H1 (cell line): Measurements from ENCODE around the gene KCNA5. TPM values are rescaled to one million over a fixed set of nuclear protein-coding genes. Genes with fewer than 3 reads are reported as not detected.
A peak's percentile ranks its signal among the peaks of the same experiment; 100 is the strongest.

Experiments
- CTCF ChIA-PET: fragments of 300-600 bp; sonication (Branson Sonifier 250); formaldehyde crosslinking; loops from one replicate; lab custom pipeline; 2021; ENCODE audit not compliant: partially characterized antibody; lab: Charles Lee
- POLR2A ChIA-PET: fragments of 300-600 bp; sonication (Branson Sonifier 250); formaldehyde crosslinking; loops from one replicate; lab custom pipeline; 2021; ENCODE audit warnings: inconsistent platforms; ENCODE audit not compliant: partially characterized antibody; lab: Charles Lee
- DNase-seq, 2 experiments: peaks; one replicate each; pipeline versions ENCODE4 v3.0.0 to v3.0.0-alpha.2; 2010 to 2022; ENCODE audit warnings: low spot score in 2 of 2, low read depth in 1 of 2, mixed read lengths in 1 of 2
- FAIRE-seq: peaks from 2 replicates; lab custom pipeline; 2011; peaks lifted over from hg19 to GRCh38; lab: Jason Lieb, UNC
- H2AFZ ChIP-seq: 2 replicates; pipeline ENCODE4 v1.8.1; 2012; ENCODE audit warnings: low read length, inconsistent platforms
- H2AK5ac ChIP-seq: 2 replicates; pipeline ENCODE4 v1.6.1; 2013; ENCODE audit warnings: low read depth, low read length
- H2BK120ac ChIP-seq: replicated peaks from 2 replicates; pipeline ENCODE3; 2013; ENCODE audit warnings: low read depth, low read length, inconsistent platforms
- H2BK12ac ChIP-seq: 2 replicates; pipeline ENCODE4 v1.6.1; 2013; ENCODE audit warnings: low read depth, low read length
- H2BK15ac ChIP-seq: 2 replicates; pipeline ENCODE4 v1.6.1; 2013; ENCODE audit warnings: low read length
- H2BK20ac ChIP-seq: 2 replicates; pipeline ENCODE4 v1.6.1; 2013; ENCODE audit warnings: low read length
- H2BK5ac ChIP-seq: 2 replicates; pipeline ENCODE4 v1.6.1; 2013; ENCODE audit warnings: low read depth, low read length
- H3K14ac ChIP-seq: 2 replicates; pipeline ENCODE4 v1.6.1; 2013; ENCODE audit warnings: inconsistent platforms; ENCODE audit not compliant: insufficient read length
- H3K18ac ChIP-seq: 2 replicates; pipeline ENCODE4 v1.6.1; 2013; ENCODE audit warnings: low read length; ENCODE audit errors: extremely low read depth
- H3K23ac ChIP-seq: 2 replicates; pipeline ENCODE4 v1.6.1; 2013; ENCODE audit warnings: inconsistent platforms; ENCODE audit not compliant: insufficient read length
- H3K23me2 ChIP-seq: 2 replicates; pipeline ENCODE4 v1.6.1; 2013; ENCODE audit warnings: low read depth, low read length
- H3K27ac ChIP-seq: 2 replicates; pipeline ENCODE4 v1.6.1; 2011; ENCODE audit warnings: low read depth, low read length, inconsistent platforms
- H3K27me3 ChIP-seq, 4 experiments: replicated peaks in 1 of 4; 1 replicate in 1 of 4; 2 replicates in 3 of 4; pipeline versions ENCODE4 v1.6.1 to v1.8.1; 2011 to 2013; ENCODE audit warnings: low read length in 3 of 4, mild to moderate bottlenecking in 3 of 4, inconsistent platforms in 2 of 4, mixed read lengths in 2 of 4, moderate library complexity in 1 of 4; ENCODE audit not compliant: control insufficient read depth in 3 of 4, insufficient read depth in 3 of 4; ENCODE audit errors: extremely low read depth in 1 of 4
- H3K36me3 ChIP-seq, 4 experiments: 2 replicates each; pipeline versions ENCODE4 v1.6.1 to v1.8.1; 2011 to 2013; ENCODE audit warnings: mild to moderate bottlenecking in 4 of 4, low read length in 3 of 4, moderate library complexity in 2 of 4, control low read depth in 1 of 4, inconsistent platforms in 1 of 4; ENCODE audit not compliant: insufficient read depth in 4 of 4, control insufficient read depth in 2 of 4
- H3K4ac ChIP-seq: replicated peaks from 2 replicates; pipeline ENCODE3; 2013; ENCODE audit warnings: low read length, low read depth, mixed read lengths, inconsistent platforms; ENCODE audit not compliant: insufficient read length
- H3K4me1 ChIP-seq, 4 experiments: replicated peaks in 1 of 4; 1 replicate in 1 of 4; 2 replicates in 3 of 4; pipeline versions ENCODE4 v1.6.1 to v1.8.1; 2011 to 2013; ENCODE audit warnings: low read length in 3 of 4, inconsistent platforms in 2 of 4, mixed read lengths in 1 of 4; ENCODE audit not compliant: insufficient read depth in 4 of 4, control insufficient read depth in 3 of 4
- H3K4me2 ChIP-seq, 2 experiments: 2 replicates each; pipeline versions ENCODE4 v1.6.1 to v1.8.1; 2011 to 2013; ENCODE audit warnings: low read depth in 2 of 2, low read length in 2 of 2, control low read depth in 1 of 2, inconsistent platforms in 1 of 2, mild to moderate bottlenecking in 1 of 2; ENCODE audit not compliant: insufficient read depth in 1 of 2
- H3K4me3 ChIP-seq, 4 experiments: fragments of 200-600, 300-600 bp in 1 of 4; sonication (generic), shearing (Covaris generic), sonication (Bioruptor Twin) in 1 of 4; 2 replicates each; pipeline versions ENCODE4 v1.5.1 to v1.8.1; 2011 to 2016; ENCODE audit warnings: low read length in 4 of 4, low read depth in 3 of 4, control low read depth in 2 of 4, inconsistent platforms in 2 of 4, mild to moderate bottlenecking in 2 of 4, mixed read lengths in 1 of 4, moderate library complexity in 1 of 4; ENCODE audit not compliant: insufficient read depth in 2 of 4; ENCODE audit errors: extremely low read depth in 1 of 4
- H3K56ac ChIP-seq: replicated peaks from 2 replicates; pipeline ENCODE3; 2013; ENCODE audit warnings: low read depth, mild to moderate bottlenecking, mixed read lengths, low read length, inconsistent platforms; ENCODE audit not compliant: insufficient read length
- H3K79me1 ChIP-seq: 2 replicates; pipeline ENCODE4 v1.6.1; 2013; ENCODE audit warnings: low read depth, low read length, control low read depth
- H3K79me2 ChIP-seq, 2 experiments: 2 replicates each; pipeline versions ENCODE4 v1.6.1 to v1.8.1; 2012 to 2013; ENCODE audit warnings: low read length in 2 of 2, mild to moderate bottlenecking in 2 of 2, inconsistent platforms in 1 of 2; ENCODE audit not compliant: insufficient read depth in 2 of 2, control insufficient read depth in 1 of 2
- H3K9ac ChIP-seq, 4 experiments: replicated peaks in 1 of 4; 1 replicate in 1 of 4; 2 replicates in 3 of 4; pipeline versions ENCODE4 v1.6.1 to v1.8.1; 2011 to 2013; ENCODE audit warnings: low read depth in 3 of 4, low read length in 3 of 4, control low read depth in 2 of 4, mild to moderate bottlenecking in 2 of 4, moderate library complexity in 2 of 4, inconsistent platforms in 1 of 4; ENCODE audit errors: extremely low read depth in 1 of 4
- H3K9me3 ChIP-seq, 2 experiments: 2 replicates each; pipeline versions ENCODE4 v1.6.1 to v1.8.1; 2012 to 2013; ENCODE audit warnings: mild to moderate bottlenecking in 2 of 2, moderate library complexity in 2 of 2, control low read depth in 1 of 2, inconsistent platforms in 1 of 2, low read depth in 1 of 2, low read length in 1 of 2, mixed read lengths in 1 of 2; ENCODE audit not compliant: insufficient read depth in 2 of 2
- H4K20me1 ChIP-seq, 2 experiments: replicated peaks in 1 of 2; 2 replicates each; pipeline versions ENCODE3 to v1.8.1; 2011 to 2013; ENCODE audit warnings: inconsistent platforms in 2 of 2, low read length in 2 of 2, mild to moderate bottlenecking in 1 of 2; ENCODE audit not compliant: insufficient read depth in 2 of 2, control insufficient read depth in 1 of 2
- H4K5ac ChIP-seq: 2 replicates; pipeline ENCODE4 v1.6.1; 2013; ENCODE audit warnings: low read length, low read depth, mixed read lengths, inconsistent platforms; ENCODE audit not compliant: insufficient read length
- H4K8ac ChIP-seq: 2 replicates; pipeline ENCODE4 v1.8.0; 2013; ENCODE audit warnings: mild to moderate bottlenecking, moderate library complexity, low read length, inconsistent platforms; ENCODE audit not compliant: insufficient read depth; ENCODE audit errors: extremely low read depth
- H4K91ac ChIP-seq: replicated peaks from 2 replicates; pipeline ENCODE3; 2013; ENCODE audit warnings: low read length, mixed read lengths, inconsistent platforms; ENCODE audit not compliant: insufficient read length
- ATF2 ChIP-seq: IDR thresholded peaks from 2 replicates; pipeline ENCODE4 v1.6.1; 2012; ENCODE audit warnings: low read length, inconsistent platforms
- BACH1 ChIP-seq: IDR thresholded peaks from 2 replicates; pipeline ENCODE4 v1.6.1; 2012; ENCODE audit warnings: low read length, improper control_type of control experiment
- EP300 ChIP-seq, 2 experiments: IDR thresholded peaks; 1 replicate in 1 of 2; 2 replicates in 1 of 2; pipeline ENCODE4 v1.6.1; 2011 to 2012; ENCODE audit warnings: low read depth in 2 of 2, low read length in 2 of 2, mild to moderate bottlenecking in 2 of 2, borderline replicate concordance in 1 of 2, inconsistent platforms in 1 of 2, moderate library complexity in 1 of 2
- GTF2F1 ChIP-seq: IDR thresholded peaks from 2 replicates; pipeline ENCODE4 v1.6.1; 2012; ENCODE audit warnings: low read depth, low read length, improper control_type of control experiment, borderline replicate concordance
- KDM5A ChIP-seq: fragments of 200-600 bp; IDR thresholded peaks from 2 replicates; pipeline ENCODE4 v1.7.1; 2012; ENCODE audit warnings: mild to moderate bottlenecking, low read length, inconsistent platforms, mixed read lengths
- RAD21 ChIP-seq, 2 experiments: IDR thresholded peaks in 1 of 2; conservative IDR thresholded peaks in 1 of 2; 2 replicates each; pipeline ENCODE4 v1.6.1; 2011; ENCODE audit warnings: low read depth in 2 of 2, low read length in 2 of 2, improper control_type of control experiment in 1 of 2, inconsistent platforms in 1 of 2, mild to moderate bottlenecking in 1 of 2, moderate library complexity in 1 of 2
- SIRT6 ChIP-seq: IDR thresholded peaks from one replicate; pipeline ENCODE4 v1.7.1; 2012; ENCODE audit warnings: low read length, inconsistent platforms
- SP4 ChIP-seq: IDR thresholded peaks from 2 replicates; pipeline ENCODE4 v1.6.1; 2012; ENCODE audit warnings: low read length, inconsistent platforms
- SRF ChIP-seq: IDR thresholded peaks from 2 replicates; pipeline ENCODE4 v1.6.1; 2011; ENCODE audit warnings: mild to moderate bottlenecking, low read depth, low read length, moderate library complexity
- TCF12 ChIP-seq: IDR thresholded peaks from 2 replicates; pipeline ENCODE4 v1.6.1; 2011; ENCODE audit warnings: low read depth, mild to moderate bottlenecking, low read length
- WGBS, 2 experiments: shearing (Covaris generic) in 1 of 2; methylation state at CpG; one replicate each; pipeline versions ENCODE4 v1.1.6 to v1.1.7; 2013 to 2015; ENCODE audit warnings: low lambda C conversion rate in 2 of 2, mixed read lengths in 2 of 2, inconsistent platforms in 1 of 2, low coverage in 1 of 2, missing lambda C conversion rate in 1 of 2; ENCODE audit not compliant: insufficient replicate concordance in 2 of 2, insufficient coverage in 1 of 2, insufficient read length in 1 of 2; ENCODE audit errors: extremely low coverage in 1 of 2, missing lambda C conversion rate in 1 of 2; 5-methylcytosine and 5-hydroxymethylcytosine counted together
- polyA plus RNA-seq, 7 experiments: library from polyadenylated mRNA; depleted of rRNA in 3 of 7; stranded (reverse) in 5 of 7; unstranded in 2 of 7; fragments of >200 nt in 5 of 7; fragments of 200-250 nt in 2 of 7; gene quantifications; 1 replicate in 5 of 7; 2 replicates in 1 of 7; 4 replicates in 1 of 7; pipeline versions ENCODE4 v1.2.1 to v1.2.3, GENCODE V29; 2011 to 2013; ENCODE audit warnings: missing spikeins in 2 of 7, mixed read lengths in 2 of 7
- total RNA-seq: library from RNA; stranded (reverse); fragmentation: NEBNext Ultra II Directional; extraction: Animal tissue kit (Norgen Biotek cat#: 25700); gene quantifications from 2 replicates; pipeline ENCODE4 v1.2.1, GENCODE V29; 2021

The KCNA5 gene
- total and polyA plus RNA-seq, 2 of the 8 experiments (the other 6 are each of a cell fraction or from before 2014, with no cell fraction given) = 0.20 to 0.29 TPM

DNA sequence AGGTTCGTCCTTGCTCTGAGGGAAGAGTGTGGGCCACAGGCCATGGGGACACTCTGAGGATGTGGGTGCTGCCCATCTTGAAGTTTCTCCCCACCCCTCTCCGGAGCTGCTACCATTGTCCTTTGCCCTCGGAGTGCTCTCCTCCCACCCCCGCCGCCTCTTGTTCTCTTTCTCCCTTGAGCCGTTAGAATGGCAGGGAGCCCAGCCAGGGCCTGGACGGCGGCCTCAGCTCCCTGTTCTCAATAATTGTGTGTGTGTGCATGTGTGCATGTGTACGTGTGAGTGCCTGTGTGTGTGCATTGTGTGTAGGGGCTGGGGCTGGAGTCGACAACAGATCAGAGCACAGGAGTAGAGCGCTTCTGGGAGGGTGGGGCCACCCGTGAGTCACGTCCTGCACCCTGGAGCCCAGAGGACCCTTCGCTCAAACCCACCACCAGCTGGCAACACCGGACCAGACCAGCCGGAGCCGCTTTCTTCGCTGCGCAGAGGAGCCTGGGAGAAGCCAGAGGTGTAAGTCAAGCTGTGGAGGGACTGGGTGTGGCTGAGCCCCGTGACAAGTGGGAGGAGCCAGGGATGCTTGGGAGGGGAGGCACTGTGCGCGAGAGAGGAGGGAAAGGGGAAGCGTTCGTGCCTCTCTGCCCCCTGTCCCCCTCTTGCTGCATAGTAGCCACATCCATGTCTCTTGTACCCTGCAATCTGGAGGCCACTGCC, 25.9 kb upstream of the KCNA5 start:
- no peak overlapping the region for H4K5ac ChIP-seq
- H3K9me3 ChIP-seq = no peaks in the 10 kb centered on the region
- H2BK20ac ChIP-seq = no peak overlapping the region
- H3K79me2 ChIP-seq = no peaks in the 10 kb centered on the region
- no peak overlapping the region for H2BK15ac ChIP-seq
- H4K8ac ChIP-seq = no peak overlapping the region
- 68% methylated on average over 14 of the region's 24 CpGs; no CpG with 5 or more reads in 1 of the 2 experiments for whole genome bisulfite sequencing, 2 experiments
- peaks cover 0 to 8% (median 2%) of the 10 kb centered on the region in 4 experiments; a peak in 3 of 7 replicates for H3K4me1 ChIP-seq
- H2AFZ ChIP-seq = no peak overlapping the region
- no peak overlapping the region for H3K56ac ChIP-seq
- peak overlapping the region; percentile 37; the same call in 1 of the 2 replicates for H2BK5ac ChIP-seq
- H3K4me3 ChIP-seq = no peak overlapping the region
- no peaks in the 10 kb centered on the region; the same call in 1 of the 2 replicates for H3K23me2 ChIP-seq
- no peak overlapping the region for H3K27ac ChIP-seq
- peaks cover 0 to 1% (median 0%) of the 10 kb centered on the region in 4 experiments; a peak in 1 of 7 replicates for H3K27me3 ChIP-seq
- no peak overlapping the region for H3K4ac ChIP-seq
- DNase-seq (no peak), FAIRE-seq (no peak)
- POLR2A ChIA-PET = interaction anchor here (0.7 to 1.3 kb wide), 3 partner anchors 10 to 54 kb away, joined by 3 read pairs; partner anchors contain the start of gene KCNA5
- H3K9ac ChIP-seq = no peak overlapping the region
- H3K36me3 ChIP-seq = no peaks in the 10 kb centered on the region
- peak overlapping the region; percentile 65 for H3K18ac ChIP-seq
- no peak overlapping the region for H2BK120ac ChIP-seq
- H2BK12ac ChIP-seq = peak overlapping the region; percentile 6; the same call in 1 of the 2 replicates
- H4K91ac ChIP-seq = no peak overlapping the region
- peak overlapping the region in 1 of 2 experiments; percentile 40; a peak in 2 of 4 replicates for H3K4me2 ChIP-seq
- no peak overlapping the region for H3K23ac ChIP-seq
- no peak overlapping the region for H2AK5ac ChIP-seq
- no peaks in the 10 kb centered on the region for H4K20me1 ChIP-seq
- H3K14ac ChIP-seq = no peak overlapping the region
- H3K79me1 ChIP-seq = no peaks in the 10 kb centered on the region
- CTCF ChIA-PET = interaction anchor here (1.1 to 11.1 kb wide), 6 partner anchors 55 to 181 kb away, joined by 3 to 167 read pairs (median 4); no protein-coding TSS in a partner anchor
- no peak for TF ChIP-seq RAD21 (IDR thresholded peaks at IDR 0.05 in 1 of 2, conservative IDR thresholded peaks at IDR 0.05 in 1 of 2; ENCODE audit: low read depth in 2 of 2, low read length in 2 of 2)
- TF ChIP-seq ATF2 = no peak
- TF ChIP-seq GTF2F1 = no peak
- TF ChIP-seq SP4 = no peak
- no peak for TF ChIP-seq BACH1
- TF ChIP-seq SIRT6 = no peak
- TF ChIP-seq TCF12 = no peak
- TF ChIP-seq SRF = no peak
- no peak for TF ChIP-seq EP300 (IDR thresholded peaks at IDR 0.05; ENCODE audit: borderline replicate concordance in 1 of 2, low read depth in 2 of 2, low read length in 2 of 2)
- no peak for TF ChIP-seq KDM5A
